AG04449 (cell line): ENCODE measurements around the gene PARP2.

Experiments
- CTCF ChIA-PET: fragments of 350-600 bp; formaldehyde crosslinking; extraction: SDS; loops from one replicate; lab custom pipeline; 2021; ENCODE audit warnings: antibody characterized with exemption; lab: Yijun Ruan, JAX
- POLR2A ChIA-PET: fragments of 400-600, 350-600 bp; formaldehyde crosslinking; extraction: SDS; loops from one replicate; lab custom pipeline; 2020; ENCODE audit warnings: antibody characterized with exemption, inconsistent platforms; lab: Yijun Ruan, JAX
- DNase-seq: peaks from one replicate; pipeline ENCODE4 v3.0.0-alpha.2; 2010; ENCODE audit warnings: low read depth, low spot score
- H3K4me3 ChIP-seq: 2 replicates; pipeline ENCODE4 v1.5.1; 2011; ENCODE audit warnings: low read depth, mild to moderate bottlenecking, control low read depth, low read length
- CTCF ChIP-seq: IDR thresholded peaks from one replicate; pipeline ENCODE4 v1.5.1; 2011; ENCODE audit warnings: mild to moderate bottlenecking, moderate library complexity, low read length, control low read depth, inconsistent platforms; ENCODE audit not compliant: insufficient read depth; ENCODE audit errors: missing control alignments

PARP2 gene

GRCh38 chr14:20388159-20388558 is 44.7 kb downstream of the PARP2 start:
- ChIA-PET POLR2A (no interaction called here), CTCF (no interaction called here)
- no peak for TF ChIP-seq CTCF
- H3K4me3 ChIP-seq = no peak overlapping the region
- DNase-seq = no peak

- ChIA-PET CTCF (interaction anchor here (1.9 kb wide), 1 partner anchor 24 kb away, joined by 7 read pairs; no protein-coding TSS in a partner anchor), POLR2A (no interaction called here)
- TF ChIP-seq CTCF = no peak
- DNase-seq = no peak
- H3K4me3 ChIP-seq = no peak overlapping the region
Observed at GRCh38 chr14:20391505-20391904, 48.1 kb downstream of the PARP2 start.

GRCh38 chr14:20397511-20397910 is 54.1 kb downstream of the PARP2 start:
- no peak overlapping the region for H3K4me3 ChIP-seq
- no peak for TF ChIP-seq CTCF
- ChIA-PET CTCF (interaction anchor here (0.9 kb wide), 1 partner anchor 19 kb away, joined by 3 read pairs; no protein-coding TSS in a partner anchor), POLR2A (no interaction called here)
- no peak for DNase-seq

GRCh38 chr14:20400589-20400964 is 57.1 kb downstream of the PARP2 start:
- no peak for DNase-seq
- H3K4me3 ChIP-seq = no peak overlapping the region
- ChIA-PET POLR2A (interaction anchor here (0.7 kb wide), 1 partner anchor 671 kb away, joined by 3 read pairs; no protein-coding TSS in a partner anchor), CTCF (interaction anchor here (3.1 kb wide), 1 partner anchor 15 kb away, joined by 18 read pairs; no protein-coding TSS in a partner anchor)
- TF ChIP-seq CTCF = no peak

GRCh38 chr14:20400965-20401593 is 57.6 kb downstream of the PARP2 start:
- DNase-seq = no peak
- no peak overlapping the region for H3K4me3 ChIP-seq
- TF ChIP-seq CTCF = no peak
- CTCF ChIA-PET = interaction anchor here (3.1 kb wide), 1 partner anchor 14 kb away, joined by 18 read pairs; no protein-coding TSS in a partner anchor
- POLR2A ChIA-PET = interaction anchor here (0.7 kb wide), 1 partner anchor 670 kb away, joined by 3 read pairs; no protein-coding TSS in a partner anchor

- DNase-seq = no peak
- TF ChIP-seq CTCF = no peak
- no peak overlapping the region for H3K4me3 ChIP-seq
- POLR2A ChIA-PET = no interaction called here
- CTCF ChIA-PET = interaction anchor here (3.1 to 4.5 kb wide), 2 partner anchors 11 to 12 kb away, joined by 18 to 31 read pairs; no protein-coding TSS in a partner anchor
Observed at GRCh38 chr14:20403521-20403920, 60.1 kb downstream of the PARP2 start.
